HG03135 (cell line): ENCODE measurements around the gene ATP2C2.
"Not testable (repeated sequence)": the region's sequence is repeated elsewhere in the genome, so short reads cannot be mapped to it uniquely, and the experiment has no call there.

Source experiments
- ATAC-seq: cut with Tn5 transposase; IDR thresholded peaks from one replicate; pipeline ENCODE4 v1.9.1; 2021; ENCODE audit warnings: mild to moderate bottlenecking, moderate library complexity; ENCODE audit not compliant: unreplicated experiment

ATP2C2 gene

GRCh38 chr16:84339311-84339710 lies 29.0 kb upstream of the ATP2C2 start:
- ATAC-seq = no peak

GRCh38 chr16:84339766-84340165 lies 28.6 kb upstream of the ATP2C2 start:
- no peak for ATAC-seq

GRCh38 chr16:84340325-84341040 lies 27.9 kb upstream of the ATP2C2 start:
- no peak for ATAC-seq

- no peak for ATAC-seq
These were observed 26.6 kb upstream of the ATP2C2 start for GRCh38 chr16:84341528-84342295.

- not testable (repeated sequence) for ATAC-seq
These were observed 24.5 kb upstream of the ATP2C2 start for GRCh38 chr16:84343800-84344199.

- no peak for ATAC-seq
These were observed 23.6 kb upstream of the ATP2C2 start for GRCh38 chr16:84344781-84345180.

GRCh38 chr16:84347161-84347560 lies 21.2 kb upstream of the ATP2C2 start:
- no peak for ATAC-seq

GRCh38 chr16:84348386-84348888 lies 19.9 kb upstream of the ATP2C2 start:
- no peak for ATAC-seq

GRCh38 chr16:84349862-84350684 lies 18.3 kb upstream of the ATP2C2 start:
- no peak for ATAC-seq

GRCh38 chr16:84350685-84351400 lies 17.5 kb upstream of the ATP2C2 start:
- ATAC-seq = no peak

GRCh38 chr16:84351630-84352029 lies 16.7 kb upstream of the ATP2C2 start:
- no peak for ATAC-seq

GRCh38 chr16:84354306-84354705 lies 14.0 kb upstream of the ATP2C2 start:
- no peak for ATAC-seq

- no peak for ATAC-seq
These were observed 13.2 kb upstream of the ATP2C2 start for GRCh38 chr16:84355149-84355548.

- ATAC-seq = no peak
These were observed 12.2 kb upstream of the ATP2C2 start for GRCh38 chr16:84356176-84356575.

- ATAC-seq = no peak
These were observed 11.7 kb upstream of the ATP2C2 start for GRCh38 chr16:84356591-84357116.

GRCh38 chr16:84357191-84357651 lies 11.1 kb upstream of the ATP2C2 start:
- no peak for ATAC-seq

GRCh38 chr16:84358601-84359295 lies 9.6 kb upstream of the ATP2C2 start:
- ATAC-seq = no peak

- ATAC-seq = no peak
These were observed 9.0 kb upstream of the ATP2C2 start for GRCh38 chr16:84359326-84359725.

GRCh38 chr16:84360170-84360569 lies 8.2 kb upstream of the ATP2C2 start:
- no peak for ATAC-seq

GRCh38 chr16:84360748-84361147 lies 7.6 kb upstream of the ATP2C2 start:
- no peak for ATAC-seq
